ENCODE measurements around the gene CFAP221.

CFAP221 gene

DNA sequence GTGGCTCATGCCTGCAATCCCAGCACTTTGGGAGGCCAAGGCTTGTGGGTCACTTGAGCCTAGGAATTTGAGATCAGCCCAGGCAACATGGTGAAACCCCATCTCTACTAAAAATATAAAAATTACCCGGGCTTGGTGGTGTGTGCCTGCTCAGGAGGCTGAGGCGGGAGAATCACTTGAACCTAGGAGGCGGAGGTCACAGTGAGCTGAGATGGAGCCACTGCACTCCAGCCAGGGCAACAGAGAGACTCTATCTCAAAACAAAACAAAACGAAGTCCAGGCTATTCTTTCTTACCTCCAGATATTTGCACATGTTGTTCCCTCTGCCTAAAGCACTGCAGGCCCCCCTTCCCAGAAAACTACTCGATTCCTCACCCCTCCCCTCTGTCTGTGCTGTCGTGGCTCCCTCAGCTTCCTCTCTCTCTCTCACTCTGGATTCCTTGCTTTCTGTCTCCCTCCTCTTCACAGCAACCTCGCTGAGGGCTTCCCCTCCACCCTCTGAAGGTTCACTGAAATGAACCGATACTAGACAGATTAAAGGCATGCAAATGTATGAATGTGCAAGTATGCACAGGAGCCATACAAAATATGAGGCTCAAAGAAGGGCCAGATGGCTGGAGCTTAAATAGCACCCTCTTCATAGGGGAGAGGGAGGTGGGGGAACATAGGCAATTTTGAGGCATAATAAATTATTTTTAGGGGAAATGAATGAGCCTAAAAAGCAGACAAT, 153.2 kb downstream of the CFAP221 start:
- Histone ChIP-seq H3K27ac (ENCODE audit: low read length) (no peak overlapping the region), H3K9me3 (ENCODE audit: control insufficient read depth in 2 of 2, low read length in 2 of 2) (no peaks in the 10 kb centered on the region), H3K27me3 (ENCODE audit: control insufficient read depth in 1 of 2, insufficient read depth in 2 of 2, low read length in 2 of 2) (no peaks in the 10 kb centered on the region), H3K36me3 (ENCODE audit: control insufficient read depth in 2 of 2, insufficient read depth in 2 of 2, low read length in 2 of 2) (no peaks in the 10 kb centered on the region), H3K4me1 (ENCODE audit: control insufficient read depth, insufficient read depth, low read length) (peaks cover 22% of the 10 kb centered on the region), H3K9ac (ENCODE audit: low read length in 2 of 2) (no peak overlapping the region), H3K4me3 (ENCODE audit: low read length in 2 of 2) (no peak overlapping the region)

DNA sequence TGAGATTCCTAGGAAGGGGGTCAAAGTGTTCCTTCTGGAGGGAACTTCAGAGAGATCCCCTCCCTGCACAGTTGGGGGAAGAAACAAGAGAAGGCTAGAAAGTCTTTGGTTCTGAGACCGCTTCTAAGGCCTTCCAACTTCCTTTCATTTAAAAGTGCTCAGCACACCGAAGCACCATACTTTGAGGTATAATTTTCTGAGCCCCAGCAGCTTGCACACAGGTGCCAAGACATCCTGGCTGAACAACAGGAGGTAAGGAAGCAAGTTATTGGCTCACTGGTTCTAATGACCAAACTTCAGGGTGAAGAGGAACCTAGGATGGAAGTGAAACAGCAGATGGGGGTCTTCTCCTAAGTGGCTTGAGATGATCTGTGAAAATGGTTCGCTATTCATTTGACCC, 154.0 kb downstream of the CFAP221 start:
- Histone ChIP-seq H3K27me3 (ENCODE audit: control insufficient read depth in 1 of 2, insufficient read depth in 2 of 2, low read length in 2 of 2) (no peaks in the 10 kb centered on the region), H3K9ac (ENCODE audit: low read length in 2 of 2) (no peak overlapping the region), H3K36me3 (ENCODE audit: control insufficient read depth in 2 of 2, insufficient read depth in 2 of 2, low read length in 2 of 2) (no peaks in the 10 kb centered on the region), H3K9me3 (ENCODE audit: control insufficient read depth in 2 of 2, low read length in 2 of 2) (no peaks in the 10 kb centered on the region), H3K4me1 (ENCODE audit: control insufficient read depth, insufficient read depth, low read length) (peaks cover 22% of the 10 kb centered on the region), H3K4me3 (ENCODE audit: low read length in 2 of 2) (no peak overlapping the region), H3K27ac (ENCODE audit: low read length) (no peak overlapping the region)

DNA sequence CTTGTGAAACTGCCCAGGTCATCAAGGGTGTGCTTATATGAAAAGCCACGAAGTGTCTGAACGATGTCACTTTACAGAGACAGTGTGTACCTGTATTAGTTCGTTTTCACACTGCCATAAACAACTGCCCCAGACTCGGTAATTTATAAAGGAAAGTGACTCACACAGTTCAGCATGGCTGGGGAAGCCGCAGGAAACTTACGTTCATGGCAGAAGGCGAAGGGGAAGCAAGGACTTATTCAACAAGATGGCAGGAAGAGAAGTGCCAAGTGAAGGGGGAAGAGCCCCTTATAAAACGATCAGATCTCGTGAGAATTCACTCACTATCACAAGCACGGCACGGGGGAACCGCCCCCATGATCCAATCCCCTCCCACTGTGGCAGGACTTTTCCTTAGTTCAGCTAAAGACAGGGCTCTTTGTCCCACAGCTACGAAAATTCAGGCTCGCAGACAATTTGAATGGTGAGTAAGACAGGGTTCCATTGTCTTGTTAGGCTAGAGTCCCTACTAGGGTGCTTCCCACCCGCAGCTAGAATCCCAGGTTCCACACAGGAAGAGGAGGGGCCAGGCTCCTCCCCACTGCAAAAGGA, 154.9 kb downstream of the CFAP221 start:
- Histone ChIP-seq H3K27me3 (ENCODE audit: control insufficient read depth in 1 of 2, insufficient read depth in 2 of 2, low read length in 2 of 2) (no peaks in the 10 kb centered on the region), H3K27ac (ENCODE audit: low read length) (no peak overlapping the region), H3K36me3 (ENCODE audit: control insufficient read depth in 2 of 2, insufficient read depth in 2 of 2, low read length in 2 of 2) (no peaks in the 10 kb centered on the region), H3K4me3 (ENCODE audit: low read length in 2 of 2) (no peak overlapping the region), H3K4me1 (ENCODE audit: control insufficient read depth, insufficient read depth, low read length) (peaks cover 22% of the 10 kb centered on the region), H3K9ac (ENCODE audit: low read length in 2 of 2) (no peak overlapping the region), H3K9me3 (ENCODE audit: control insufficient read depth in 2 of 2, low read length in 2 of 2) (no peaks in the 10 kb centered on the region)

DNA sequence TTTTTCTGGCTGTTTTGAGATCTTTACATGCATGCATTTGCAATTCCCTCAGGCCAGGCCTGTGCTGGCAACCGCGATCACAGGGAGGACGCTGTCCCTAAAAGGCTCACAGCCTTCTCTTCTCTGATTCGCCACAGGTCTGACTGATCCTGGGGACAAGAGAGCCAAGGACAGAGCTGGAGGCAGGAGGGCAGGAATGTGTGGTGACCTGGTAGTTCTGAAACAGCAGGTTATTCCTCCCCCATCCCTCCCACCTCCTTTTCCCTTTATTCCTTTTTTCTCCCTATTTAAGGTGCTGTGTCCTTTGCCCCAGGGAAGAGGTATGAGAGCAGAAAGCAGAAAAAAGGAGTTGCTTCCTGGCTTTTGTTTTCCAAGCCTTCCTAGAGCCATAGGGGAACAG, 156.6 kb downstream of the CFAP221 start:
- Histone ChIP-seq H3K4me1 (ENCODE audit: control insufficient read depth, insufficient read depth, low read length) (peaks cover 8% of the 10 kb centered on the region), H3K9me3 (ENCODE audit: control insufficient read depth in 2 of 2, low read length in 2 of 2) (peaks cover 0 to 8% of the 10 kb centered on the region in 2 donors), H3K9ac (ENCODE audit: low read length in 2 of 2) (no peak overlapping the region), H3K27ac (ENCODE audit: low read length) (no peak overlapping the region), H3K36me3 (ENCODE audit: control insufficient read depth in 2 of 2, insufficient read depth in 2 of 2, low read length in 2 of 2) (no peaks in the 10 kb centered on the region), H3K27me3 (ENCODE audit: control insufficient read depth in 1 of 2, insufficient read depth in 2 of 2, low read length in 2 of 2) (no peaks in the 10 kb centered on the region), H3K4me3 (ENCODE audit: low read length in 2 of 2) (no peak overlapping the region)

DNA sequence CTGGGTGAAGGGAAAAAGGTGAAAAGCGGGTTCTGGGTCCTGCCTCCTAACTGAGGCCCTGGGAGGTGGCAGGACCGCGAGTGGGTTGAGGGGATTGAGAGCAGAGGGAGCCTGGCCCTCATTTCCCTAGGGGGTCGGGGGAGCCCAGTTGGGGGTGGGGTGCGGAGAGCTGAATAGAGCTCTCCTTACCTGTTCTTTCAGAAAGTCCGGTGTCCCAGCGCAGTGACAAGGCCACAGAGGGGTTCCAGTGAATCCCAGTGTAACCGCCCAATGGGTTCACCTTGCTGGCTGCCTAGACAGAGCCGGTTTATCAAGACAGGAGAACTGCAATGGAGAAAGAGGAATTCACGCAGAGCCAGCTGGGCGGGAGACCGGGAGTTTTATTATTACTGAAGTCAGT, 157.1 kb downstream of the CFAP221 start:
- H3K4me1 ChIP-seq (ENCODE audit: control insufficient read depth, insufficient read depth, low read length) = peaks cover 8% of the 10 kb centered on the region
- no peaks in the 10 kb centered on the region for H3K27me3 ChIP-seq (ENCODE audit: control insufficient read depth in 1 of 2, insufficient read depth in 2 of 2, low read length in 2 of 2)
- H3K4me3 ChIP-seq (ENCODE audit: low read length in 2 of 2) = no peak overlapping the region
- no peaks in the 10 kb centered on the region for H3K36me3 ChIP-seq (ENCODE audit: control insufficient read depth in 2 of 2, insufficient read depth in 2 of 2, low read length in 2 of 2)
- no peak overlapping the region for H3K27ac ChIP-seq (ENCODE audit: low read length)
- H3K9ac ChIP-seq (ENCODE audit: low read length in 2 of 2) = no peak overlapping the region
- peaks cover 0 to 8% of the 10 kb centered on the region in 2 donors for H3K9me3 ChIP-seq (ENCODE audit: control insufficient read depth in 2 of 2, low read length in 2 of 2)

DNA sequence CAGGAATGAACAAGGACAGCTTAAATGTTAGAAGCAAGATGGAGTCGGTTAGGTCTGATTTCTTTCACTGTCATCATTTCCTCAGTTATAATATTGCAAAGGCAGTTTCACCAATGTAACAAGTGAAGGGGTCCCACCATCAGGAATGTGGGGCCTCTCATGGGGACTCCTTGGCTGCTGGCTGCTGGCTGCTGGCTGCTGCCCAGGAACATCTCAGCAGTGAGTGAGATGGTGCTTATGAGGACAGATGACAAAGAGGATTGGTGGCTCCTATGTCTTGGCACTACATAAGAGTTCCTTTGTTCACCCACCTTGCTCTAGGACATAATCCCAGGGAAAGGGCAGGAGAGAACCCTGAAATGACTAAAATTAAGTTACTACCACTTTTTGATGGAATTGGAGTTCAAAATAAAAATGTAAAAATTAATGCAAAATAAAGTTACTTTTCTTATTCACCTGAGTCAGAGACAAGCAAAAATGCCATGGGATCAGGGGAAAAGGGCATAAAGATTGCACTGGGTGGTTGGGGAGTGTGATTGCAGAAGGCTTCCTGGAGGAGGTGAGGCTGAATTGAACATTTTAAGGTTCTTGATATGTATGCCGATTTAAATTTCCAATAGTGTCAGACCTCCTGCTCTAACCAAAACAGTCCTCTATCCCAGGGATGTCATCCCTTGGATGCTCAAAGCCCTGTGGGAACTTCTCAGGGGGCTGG, 158.1 kb downstream of the CFAP221 start:
- no peak overlapping the region for H3K9ac ChIP-seq (ENCODE audit: low read length in 2 of 2)
- H3K9me3 ChIP-seq (ENCODE audit: control insufficient read depth in 2 of 2, low read length in 2 of 2) = peaks cover 0 to 8% of the 10 kb centered on the region in 2 donors
- no peak overlapping the region for H3K4me3 ChIP-seq (ENCODE audit: low read length in 2 of 2)
- H3K27ac ChIP-seq (ENCODE audit: low read length) = no peak overlapping the region
- peaks cover 5% of the 10 kb centered on the region for H3K4me1 ChIP-seq (ENCODE audit: control insufficient read depth, insufficient read depth, low read length)
- H3K27me3 ChIP-seq (ENCODE audit: control insufficient read depth in 1 of 2, insufficient read depth in 2 of 2, low read length in 2 of 2) = no peaks in the 10 kb centered on the region
- no peaks in the 10 kb centered on the region for H3K36me3 ChIP-seq (ENCODE audit: control insufficient read depth in 2 of 2, insufficient read depth in 2 of 2, low read length in 2 of 2)

DNA sequence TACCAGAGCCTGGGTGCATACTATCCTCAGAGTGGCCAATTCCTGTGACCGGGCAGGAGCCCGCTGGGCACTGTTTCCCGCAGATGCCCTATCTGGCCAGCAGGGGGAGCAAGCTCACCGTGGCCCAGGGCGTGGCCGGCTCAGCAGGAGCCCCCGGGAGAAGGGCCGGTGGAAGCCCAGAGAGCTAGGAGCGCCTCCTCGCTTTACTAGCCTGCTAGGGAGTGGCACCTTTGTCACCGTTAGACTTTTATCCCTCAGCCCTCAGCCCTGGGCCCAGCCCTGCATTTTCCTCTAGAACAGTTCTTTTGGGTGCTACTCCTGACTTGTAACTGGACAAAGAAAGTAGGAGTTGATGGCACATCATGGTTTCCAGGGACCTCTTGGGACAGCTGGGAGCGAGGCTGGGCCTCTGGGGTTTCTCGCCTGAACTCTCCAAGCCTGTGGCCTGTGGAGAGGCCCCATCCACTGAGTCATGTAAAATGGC, 158.7 kb downstream of the CFAP221 start:
- H3K27me3 ChIP-seq (ENCODE audit: control insufficient read depth in 1 of 2, insufficient read depth in 2 of 2, low read length in 2 of 2) = no peaks in the 10 kb centered on the region
- no peak overlapping the region for H3K4me3 ChIP-seq (ENCODE audit: low read length in 2 of 2)
- H3K36me3 ChIP-seq (ENCODE audit: control insufficient read depth in 2 of 2, insufficient read depth in 2 of 2, low read length in 2 of 2) = no peaks in the 10 kb centered on the region
- H3K4me1 ChIP-seq (ENCODE audit: control insufficient read depth, insufficient read depth, low read length) = peaks cover 2% of the 10 kb centered on the region
- H3K9me3 ChIP-seq (ENCODE audit: control insufficient read depth in 2 of 2, low read length in 2 of 2) = peaks cover 0 to 8% of the 10 kb centered on the region in 2 donors
- H3K9ac ChIP-seq (ENCODE audit: low read length in 2 of 2) = no peak overlapping the region
- no peak overlapping the region for H3K27ac ChIP-seq (ENCODE audit: low read length)

DNA sequence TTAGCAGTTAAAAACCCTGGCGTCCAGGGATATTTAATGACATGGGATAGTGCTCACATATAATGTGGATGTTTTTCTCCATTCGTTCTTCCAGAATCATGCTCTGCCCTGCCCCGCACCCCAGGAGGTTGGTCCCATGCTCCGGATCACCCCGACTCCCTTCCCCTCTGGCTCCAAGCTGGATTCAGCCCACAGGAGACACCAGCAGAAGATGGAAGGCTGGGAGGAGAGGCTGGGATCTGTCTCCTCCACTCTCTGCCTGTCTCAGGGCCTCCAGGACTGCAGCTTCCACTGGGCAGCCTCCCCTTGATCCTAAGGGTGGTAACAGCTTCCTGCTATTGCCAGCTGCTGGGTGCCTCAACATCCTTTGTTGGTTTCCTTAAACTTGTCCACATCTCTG, 159.3 kb downstream of the CFAP221 start:
- Histone ChIP-seq H3K36me3 (ENCODE audit: control insufficient read depth in 2 of 2, insufficient read depth in 2 of 2, low read length in 2 of 2) (no peaks in the 10 kb centered on the region), H3K9ac (ENCODE audit: low read length in 2 of 2) (no peak overlapping the region), H3K27me3 (ENCODE audit: control insufficient read depth in 1 of 2, insufficient read depth in 2 of 2, low read length in 2 of 2) (no peaks in the 10 kb centered on the region), H3K4me1 (ENCODE audit: control insufficient read depth, insufficient read depth, low read length) (peaks cover 2% of the 10 kb centered on the region), H3K9me3 (ENCODE audit: control insufficient read depth in 2 of 2, low read length in 2 of 2) (peaks cover 0 to 8% of the 10 kb centered on the region in 2 donors), H3K4me3 (ENCODE audit: low read length in 2 of 2) (no peak overlapping the region), H3K27ac (ENCODE audit: low read length) (no peak overlapping the region)

DNA sequence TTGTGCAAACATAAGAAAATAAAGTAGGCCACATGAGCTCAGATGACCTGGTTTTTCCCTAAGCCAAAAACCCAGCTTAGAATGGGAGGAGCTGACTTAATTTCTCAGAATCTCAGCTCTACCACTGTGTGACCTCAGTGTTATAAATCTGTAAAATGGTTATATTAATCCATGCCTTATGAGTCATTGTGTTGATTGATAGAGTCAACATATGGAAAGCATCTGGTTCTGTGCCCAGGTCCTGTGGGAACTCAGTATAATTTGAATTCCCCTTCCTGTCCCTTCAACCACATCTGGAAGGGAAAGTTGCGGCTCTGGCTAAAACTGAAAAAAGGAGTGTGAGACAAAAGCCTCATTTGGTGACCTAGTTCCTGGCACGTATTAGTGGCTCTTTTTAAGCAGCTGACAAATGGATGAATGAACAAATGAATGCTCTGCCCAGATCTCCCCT, 160.4 kb downstream of the CFAP221 start:
- H3K27ac ChIP-seq (ENCODE audit: low read length) = no peak overlapping the region
- peaks cover 0 to 8% of the 10 kb centered on the region in 2 donors for H3K9me3 ChIP-seq (ENCODE audit: control insufficient read depth in 2 of 2, low read length in 2 of 2)
- no peaks in the 10 kb centered on the region for H3K27me3 ChIP-seq (ENCODE audit: control insufficient read depth in 1 of 2, insufficient read depth in 2 of 2, low read length in 2 of 2)
- peaks cover 2% of the 10 kb centered on the region for H3K4me1 ChIP-seq (ENCODE audit: control insufficient read depth, insufficient read depth, low read length)
- no peak overlapping the region for H3K4me3 ChIP-seq (ENCODE audit: low read length in 2 of 2)
- no peak overlapping the region for H3K9ac ChIP-seq (ENCODE audit: low read length in 2 of 2)
- no peaks in the 10 kb centered on the region for H3K36me3 ChIP-seq (ENCODE audit: control insufficient read depth in 2 of 2, insufficient read depth in 2 of 2, low read length in 2 of 2)

DNA sequence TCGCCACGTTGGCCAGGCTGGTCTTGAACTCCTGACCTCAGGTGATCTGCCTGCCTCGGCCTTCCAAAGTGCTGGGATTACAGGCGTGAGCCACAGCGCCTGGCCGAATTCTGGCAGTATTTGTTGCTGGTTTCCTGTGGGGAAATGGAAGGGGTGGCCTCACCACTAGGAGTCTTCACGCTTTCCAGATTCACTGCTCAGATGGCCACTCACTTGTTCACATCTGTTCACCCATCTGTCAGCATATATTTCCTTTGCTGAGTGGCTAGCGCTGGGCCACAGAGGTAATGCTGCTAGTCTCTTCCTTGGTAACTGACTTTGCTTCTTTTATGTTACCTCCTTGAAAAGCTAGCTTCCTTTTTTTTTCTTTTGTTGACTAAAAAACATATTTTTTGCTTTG, 162.0 kb downstream of the CFAP221 start:
- Histone ChIP-seq H3K36me3 (ENCODE audit: control insufficient read depth in 2 of 2, insufficient read depth in 2 of 2, low read length in 2 of 2) (no peaks in the 10 kb centered on the region), H3K9ac (ENCODE audit: low read length in 2 of 2) (no peak overlapping the region), H3K27me3 (ENCODE audit: control insufficient read depth in 1 of 2, insufficient read depth in 2 of 2, low read length in 2 of 2) (no peaks in the 10 kb centered on the region), H3K27ac (ENCODE audit: low read length) (no peak overlapping the region), H3K4me1 (ENCODE audit: control insufficient read depth, insufficient read depth, low read length) (peaks cover 2% of the 10 kb centered on the region), H3K9me3 (ENCODE audit: control insufficient read depth in 2 of 2, low read length in 2 of 2) (peaks cover 0 to 8% of the 10 kb centered on the region in 2 donors), H3K4me3 (ENCODE audit: low read length in 2 of 2) (no peak overlapping the region)

Data from stomach smooth muscle (tissue), 2 donors.